ENCODE data around the gene ASB2. TPM values are rescaled to one million over a fixed set of nuclear protein-coding genes. Genes with fewer than 3 reads are reported as not detected.

Gene ASB2
- total RNA-seq, 1 experiment from 2014 or later, result 1.8 TPM

GRCh38 chr14:93980456-93981201 is 4.3 kb upstream of the ASB2 start:
- DNase-seq (ENCODE audit: low read depth), result peak; percentile 37

GRCh38 chr14:93978735-93979134 is 2.4 kb upstream of the ASB2 start:
- DNase-seq (ENCODE audit: low read depth), result no peak

GRCh38 chr14:93977790-93978581 is 1.6 kb upstream of the ASB2 start:
- peak; percentile 60 for DNase-seq (ENCODE audit: low read depth)

- DNase-seq (ENCODE audit: low read depth), result no peak
These were observed 801 bp upstream of the ASB2 start for GRCh38 chr14:93977171-93977570.

- no peak for DNase-seq (ENCODE audit: low read depth)
These were observed 436 bp downstream of the ASB2 start for GRCh38 chr14:93975791-93976476.

GRCh38 chr14:93974833-93975232 is 1.5 kb downstream of the ASB2 start:
- no peak for DNase-seq (ENCODE audit: low read depth)

GRCh38 chr14:93974299-93974698 is 2.1 kb downstream of the ASB2 start:
- DNase-seq (ENCODE audit: low read depth), result no peak

GRCh38 chr14:93973607-93974006 is 2.8 kb downstream of the ASB2 start:
- no peak for DNase-seq (ENCODE audit: low read depth)

GRCh38 chr14:93972618-93973205 is 3.7 kb downstream of the ASB2 start:
- no peak for DNase-seq (ENCODE audit: low read depth)

GRCh38 chr14:93971635-93972027 is 4.7 kb downstream of the ASB2 start:
- no peak for DNase-seq (ENCODE audit: low read depth)

- DNase-seq (ENCODE audit: low read depth), result peak; percentile 72
These were observed 5.3 kb downstream of the ASB2 start for GRCh38 chr14:93970965-93971634.

- peak; percentile 51 for DNase-seq (ENCODE audit: low read depth)
These were observed 5.8 kb downstream of the ASB2 start for GRCh38 chr14:93970585-93970964.

GRCh38 chr14:93969082-93969828 is 7.1 kb downstream of the ASB2 start:
- no peak for DNase-seq (ENCODE audit: low read depth)

- no peak for DNase-seq (ENCODE audit: low read depth)
These were observed 8.6 kb downstream of the ASB2 start for GRCh38 chr14:93967637-93968250.

GRCh38 chr14:93965946-93966474 is 10.4 kb downstream of the ASB2 start:
- DNase-seq (ENCODE audit: low read depth), result no peak

GRCh38 chr14:93965287-93965821 is 11.0 kb downstream of the ASB2 start:
- DNase-seq (ENCODE audit: low read depth), result peak; percentile 67

GRCh38 chr14:93964820-93965286 is 11.5 kb downstream of the ASB2 start:
- no peak for DNase-seq (ENCODE audit: low read depth)

- no peak for DNase-seq (ENCODE audit: low read depth)
These were observed 12.1 kb downstream of the ASB2 start for GRCh38 chr14:93964281-93964680.

- no peak for DNase-seq (ENCODE audit: low read depth)
These were observed 12.7 kb downstream of the ASB2 start for GRCh38 chr14:93963692-93964091.
